ENCODE measurements around the gene SORBS1. TPM values are rescaled to one million over a fixed set of nuclear protein-coding genes. Genes with fewer than 3 reads are reported as not detected.

The SORBS1 gene
- total RNA-seq, 1 donor from 2014 or later, result 30.7 TPM

DNA sequence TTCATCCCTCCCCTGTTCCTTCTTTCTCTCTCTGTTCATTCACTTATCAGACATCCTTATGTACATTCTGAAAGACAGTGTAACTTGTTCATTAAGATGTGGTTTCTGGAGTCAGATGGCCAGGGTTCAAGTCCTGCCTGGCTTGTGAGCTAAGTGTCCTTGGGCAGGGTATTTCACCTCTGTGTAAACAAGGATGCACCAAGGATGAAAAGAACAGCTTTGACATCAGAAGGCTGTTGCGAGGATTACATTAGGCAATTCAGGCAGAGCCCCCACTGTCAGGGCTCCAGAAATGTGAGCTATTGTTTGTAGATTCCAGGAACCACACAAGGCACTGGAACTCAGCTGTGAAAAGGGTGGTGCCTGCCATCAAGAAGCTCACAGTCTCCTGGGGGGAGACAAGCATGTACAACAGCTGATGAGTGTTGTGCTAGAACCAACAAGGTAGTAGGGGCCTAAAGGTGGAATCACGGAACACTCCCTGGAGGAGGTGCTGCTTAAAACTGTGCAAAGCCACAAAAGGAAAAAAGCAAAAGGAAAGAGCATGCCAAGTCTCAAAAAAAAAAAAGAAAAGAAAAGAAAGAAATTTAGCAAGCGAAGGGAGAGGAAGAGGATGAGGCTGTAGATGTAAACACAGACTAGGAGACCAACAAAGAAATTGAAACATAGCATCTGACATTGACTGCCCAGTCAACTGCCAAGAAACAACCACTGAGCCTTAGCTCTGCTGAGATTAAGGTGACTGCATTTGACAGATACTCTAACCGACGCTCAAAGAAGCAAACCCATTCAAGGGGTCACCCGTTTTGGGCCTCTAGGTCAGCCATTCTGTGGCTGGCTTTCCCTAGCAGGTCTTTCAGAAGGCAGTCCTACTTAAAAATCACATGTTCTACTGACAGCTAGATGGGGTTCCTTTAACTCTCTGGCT is 282.8 kb downstream of the SORBS1 start:
- H3K4me3 Mint-ChIP-seq (ENCODE audit: low read depth), result no peak overlapping the region
- H3K36me3 Mint-ChIP-seq (ENCODE audit: insufficient read depth), result peaks cover 8% of the 10 kb centered on the region
- no peak for DNase-seq (ENCODE audit: low spot score, unreplicated experiment)
- H3K27ac Mint-ChIP-seq, result no peak overlapping the region
- peaks cover 22% of the 10 kb centered on the region for H3K4me1 Mint-ChIP-seq (ENCODE audit: low read depth)
- peaks cover 4% of the 10 kb centered on the region for H3K9me3 Mint-ChIP-seq (ENCODE audit: low read depth)
- H3K27me3 Mint-ChIP-seq, result no peaks in the 10 kb centered on the region
- no peak for TF ChIP-seq CTCF (IDR thresholded peaks at IDR 0.05; ENCODE audit: unreplicated experiment)

GRCh38 chr10:95277614-95278013 is 283.6 kb downstream of the SORBS1 start:
- Mint-ChIP-seq H3K27me3 (no peaks in the 10 kb centered on the region), H3K36me3 (ENCODE audit: insufficient read depth) (peaks cover 11% of the 10 kb centered on the region), H3K27ac (no peak overlapping the region), H3K4me3 (ENCODE audit: low read depth) (no peak overlapping the region), H3K9me3 (ENCODE audit: low read depth) (peaks cover 4% of the 10 kb centered on the region), H3K4me1 (ENCODE audit: low read depth) (peaks cover 23% of the 10 kb centered on the region)
- no peak for TF ChIP-seq CTCF (IDR thresholded peaks at IDR 0.05; ENCODE audit: unreplicated experiment)
- DNase-seq (ENCODE audit: low spot score, unreplicated experiment), result no peak

- peaks cover 11% of the 10 kb centered on the region for H3K36me3 Mint-ChIP-seq (ENCODE audit: insufficient read depth)
- peaks cover 23% of the 10 kb centered on the region for H3K4me1 Mint-ChIP-seq (ENCODE audit: low read depth)
- no peaks in the 10 kb centered on the region for H3K27me3 Mint-ChIP-seq
- no peak overlapping the region for H3K27ac Mint-ChIP-seq
- no peak for TF ChIP-seq CTCF (IDR thresholded peaks at IDR 0.05; ENCODE audit: unreplicated experiment)
- peaks cover 4% of the 10 kb centered on the region for H3K9me3 Mint-ChIP-seq (ENCODE audit: low read depth)
- no peak overlapping the region for H3K4me3 Mint-ChIP-seq (ENCODE audit: low read depth)
- no peak for DNase-seq (ENCODE audit: low spot score, unreplicated experiment)
These were observed 284.0 kb downstream of the SORBS1 start for GRCh38 chr10:95277201-95277570.

GRCh38 chr10:95276367-95277200 is 284.6 kb downstream of the SORBS1 start:
- Mint-ChIP-seq H3K4me1 (ENCODE audit: low read depth) (peaks cover 23% of the 10 kb centered on the region), H3K27me3 (no peaks in the 10 kb centered on the region), H3K27ac (no peak overlapping the region), H3K36me3 (ENCODE audit: insufficient read depth) (peaks cover 11% of the 10 kb centered on the region), H3K4me3 (ENCODE audit: low read depth) (no peak overlapping the region), H3K9me3 (ENCODE audit: low read depth) (peaks cover 4% of the 10 kb centered on the region)
- no peak for DNase-seq (ENCODE audit: low spot score, unreplicated experiment)
- TF ChIP-seq CTCF (IDR thresholded peaks at IDR 0.05; ENCODE audit: unreplicated experiment), result no peak

DNA sequence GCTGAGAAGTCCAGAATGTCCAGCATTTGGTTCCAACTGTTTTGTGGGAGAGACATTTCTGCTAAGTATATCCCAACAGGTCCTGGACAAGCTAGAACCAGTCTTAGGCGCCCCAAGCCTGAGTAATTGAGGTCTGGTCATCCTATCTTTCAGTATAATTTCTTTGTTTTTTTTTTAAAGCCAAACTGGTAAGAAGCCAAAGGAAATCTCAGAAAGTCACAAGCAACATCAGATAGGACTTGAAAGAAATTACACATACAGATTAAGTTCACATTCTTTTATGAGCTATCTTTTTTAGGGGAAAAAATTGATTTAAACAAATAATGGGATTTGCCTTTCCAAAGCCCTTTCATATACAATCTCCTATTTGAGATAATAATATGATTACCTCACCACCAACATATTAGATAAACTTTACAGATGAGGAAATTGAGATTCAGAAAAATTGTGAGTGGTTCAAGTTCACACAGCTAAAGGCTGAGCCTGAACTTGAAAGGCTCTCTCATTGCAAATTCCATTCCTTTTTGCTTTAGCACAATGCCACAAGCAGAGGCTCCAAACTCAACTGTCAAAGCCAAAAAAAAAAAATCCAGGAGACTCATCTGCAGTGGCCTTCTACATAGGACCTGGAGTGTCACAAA is 285.3 kb downstream of the SORBS1 start:
- H3K36me3 Mint-ChIP-seq (ENCODE audit: insufficient read depth), result peaks cover 11% of the 10 kb centered on the region
- H3K9me3 Mint-ChIP-seq (ENCODE audit: low read depth), result peaks cover 4% of the 10 kb centered on the region
- H3K27me3 Mint-ChIP-seq, result no peaks in the 10 kb centered on the region
- H3K4me3 Mint-ChIP-seq (ENCODE audit: low read depth), result no peak overlapping the region
- H3K27ac Mint-ChIP-seq, result no peak overlapping the region
- peaks cover 20% of the 10 kb centered on the region for H3K4me1 Mint-ChIP-seq (ENCODE audit: low read depth)
- no peak for TF ChIP-seq CTCF (IDR thresholded peaks at IDR 0.05; ENCODE audit: unreplicated experiment)
- no peak for DNase-seq (ENCODE audit: low spot score, unreplicated experiment)

Measured in progenitor cell of endocrine pancreas (in vitro differentiated cells).